RWPE2 (cell line): ENCODE data around the gene NGEF.

Experiments used
- ATAC-seq: fragments of 200-7000 bp; cut with Tn5 transposase; 3 replicates; pipeline ENCODE4 v1.9.1; 2021; ENCODE audit warnings: low read depth
- DNase-seq: peaks from one replicate; pipeline ENCODE4 v3.0.0-alpha.2; 2020; ENCODE audit warnings: low spot score
- H3K27ac ChIP-seq: fragments of 450-650 bp; 2 replicates; pipeline ENCODE4 v1.5.1; 2017; ENCODE audit warnings: mild to moderate bottlenecking; ENCODE audit not compliant: poor library complexity, severe bottlenecking
- H3K27me3 ChIP-seq: fragments of 250-450 bp; sonication (Bioruptor Pico); 2 replicates; pipeline ENCODE4 v1.5.1; 2021; ENCODE audit warnings: mild to moderate bottlenecking, moderate library complexity; ENCODE audit not compliant: insufficient read depth, poor library complexity, severe bottlenecking
- H3K36me3 ChIP-seq: fragments of 250-450 bp; sonication (Bioruptor Pico); 2 replicates; pipeline ENCODE4 v1.5.1; 2020; ENCODE audit warnings: low read depth, mild to moderate bottlenecking, moderate library complexity
- H3K4me1 ChIP-seq: fragments of 250-450 bp; sonication (Bioruptor Pico); 2 replicates; pipeline ENCODE4 v1.5.1; 2021; ENCODE audit warnings: mild to moderate bottlenecking, moderate library complexity; ENCODE audit not compliant: insufficient read depth, poor library complexity, severe bottlenecking
- H3K4me3 ChIP-seq: fragments of 250-450 bp; sonication (Bioruptor Pico); 2 replicates; pipeline ENCODE4 v1.5.1; 2021; ENCODE audit warnings: mild to moderate bottlenecking, moderate library complexity; ENCODE audit not compliant: severe bottlenecking
- H3K9me3 ChIP-seq: fragments of 250-450 bp; sonication (Bioruptor Pico); 2 replicates; pipeline ENCODE4 v1.5.1; 2021; ENCODE audit warnings: mild to moderate bottlenecking, moderate library complexity; ENCODE audit not compliant: severe bottlenecking
- CTCF ChIP-seq: fragments of 450-650 bp; IDR thresholded peaks from one replicate; pipeline ENCODE4 v1.5.1; 2017; ENCODE audit warnings: mild to moderate bottlenecking, moderate library complexity; ENCODE audit not compliant: poor library complexity, severe bottlenecking

NGEF gene

GRCh38 chr2:232888099-232888836 lies 124.8 kb downstream of the NGEF start:
- ATAC-seq, result no peak

GRCh38 chr2:232887171-232887850 lies 125.7 kb downstream of the NGEF start:
- TF ChIP-seq CTCF, result no peak
- Histone ChIP-seq H3K4me1 (peaks cover 9% of the 10 kb centered on the region), H3K27ac (no peak overlapping the region), H3K36me3 (no peaks in the 10 kb centered on the region), H3K4me3 (no peak overlapping the region), H3K27me3 (no peaks in the 10 kb centered on the region), H3K9me3 (no peaks in the 10 kb centered on the region)
- ATAC-seq (no peak), DNase-seq (no peak)

More at GRCh38 chr2:232888099-232888836, 124.8 kb downstream of the NGEF start:
- no peak overlapping the region for H3K27ac ChIP-seq
- no peak for DNase-seq
- H3K36me3 ChIP-seq, result no peaks in the 10 kb centered on the region
- H3K9me3 ChIP-seq, result no peaks in the 10 kb centered on the region
- H3K4me3 ChIP-seq, result no peak overlapping the region
- TF ChIP-seq CTCF, result no peak
- H3K4me1 ChIP-seq, result peaks cover 9% of the 10 kb centered on the region
- H3K27me3 ChIP-seq, result no peaks in the 10 kb centered on the region

- Histone ChIP-seq H3K27me3 (no peaks in the 10 kb centered on the region), H3K4me1 (peaks cover 9% of the 10 kb centered on the region), H3K36me3 (no peaks in the 10 kb centered on the region), H3K27ac (no peak overlapping the region), H3K4me3 (no peak overlapping the region), H3K9me3 (no peaks in the 10 kb centered on the region)
- ATAC-seq (no peak), DNase-seq (no peak)
- TF ChIP-seq CTCF, result no peak
Measured at GRCh38 chr2:232886632-232887031, 126.4 kb downstream of the NGEF start.

- Histone ChIP-seq H3K27me3 (no peaks in the 10 kb centered on the region), H3K4me3 (no peak overlapping the region), H3K27ac (no peak overlapping the region), H3K9me3 (no peaks in the 10 kb centered on the region), H3K4me1 (peaks cover 7% of the 10 kb centered on the region), H3K36me3 (no peaks in the 10 kb centered on the region)
- no peak for TF ChIP-seq CTCF
- ATAC-seq (no peak), DNase-seq (no peak)
Measured at GRCh38 chr2:232886176-232886575, 126.9 kb downstream of the NGEF start.
